ENCODE data around the gene YWHAG. TPM values are rescaled to one million over a fixed set of nuclear protein-coding genes. Genes with fewer than 3 reads are reported as not detected.

Gene YWHAG
- total and polyA plus RNA-seq, 9 of the 15 experiments (the other 6 are each of a cell fraction or from before 2014, with no cell fraction given) = 30.4 to 246 (median 94.5) TPM

GRCh38 chr7:76302347-76303201 lies 56.2 kb downstream of the YWHAG start, which contains the start of gene HSPB1 (continued):
- TF ChIP-seq NR0B1 (IDR thresholded peaks at IDR 0.05; ENCODE audit: partially characterized antibody) (no peak), MYC (IDR thresholded peaks at IDR 0.05; ENCODE audit: low read depth, low read length) (peak; percentile 26; the same call in 1 of the 2 replicates), MYC (CRISPR knock-in tag; IDR thresholded peaks at IDR 0.05; ENCODE audit: borderline replicate concordance, low read depth) (0 out of 2 replicates have a peak, but pooled peaks have one; percentile 42), CTCF (IDR thresholded peaks at IDR 0.05 in 2 of 3, conservative IDR thresholded peaks at IDR 0.05 in 1 of 3; ENCODE audit: insufficient read depth in 2 of 3, low read depth in 1 of 3, low read length in 3 of 3) (0 out of 6 replicates have a peak, but pooled peaks of 1 of the 3 experiments have one; percentile 10), TRIM25 (IDR thresholded peaks at IDR 0.05; ENCODE audit: borderline replicate concordance) (no peak), USF1 (CRISPR knock-in tag; IDR thresholded peaks at IDR 0.05) (no peak), BCOR (IDR thresholded peaks at IDR 0.05) (no peak), SP1 (CRISPR knock-in tag; IDR thresholded peaks at IDR 0.05) (0 out of 2 replicates have a peak, but pooled peaks have one; percentile 62), TRIM28 (IDR thresholded peaks at IDR 0.05) (no peak), ZNF175 (CRISPR knock-in tag; IDR thresholded peaks at IDR 0.05; ENCODE audit: low read depth) (no peak), ZNF609 (CRISPR knock-in tag; IDR thresholded peaks at IDR 0.05; ENCODE audit: borderline replicate concordance) (no peak)
